Spleen (tissue), 7 donors: ENCODE data around the gene ARF1.
A peak's percentile ranks its signal among the peaks of the same experiment; 100 is the strongest.

Source experiments
- POLR2A ChIP-seq, 3 donors: fragments of 450-650 bp; IDR thresholded peaks; one replicate each; pipeline ENCODE4 v1.5.1; 2017; ENCODE audit warnings: antibody characterized with exemption in 3 of 3, mild to moderate bottlenecking in 1 of 3
- POLR2AphosphoS5 ChIP-seq, 3 donors: sonication (generic); formaldehyde crosslinking; IDR thresholded peaks; one replicate each; pipeline ENCODE4 v1.5.1; 2017; ENCODE audit warnings: antibody characterized with exemption in 3 of 3
- TF ChIP-seq, protein P1 (sequence below), 11 experiments: fragments of 200-600 bp in 7 of 11; fragments of 450-650 bp in 4 of 11; sonication (generic) in 4 of 11; IDR thresholded peaks in 8 of 11; conservative IDR thresholded peaks in 3 of 11; 1 replicate in 7 of 11; 2 replicates in 4 of 11; pipeline versions ENCODE4 v1.4.0 to v1.8.0; 2016 to 2021; ENCODE audit warnings: antibody characterized with exemption in 11 of 11, inconsistent platforms in 4 of 11, mild to moderate bottlenecking in 1 of 11
- donor health status: DM: no; HTN: no; CAD: no; lungs with moderate emphysema.
- donor health status: DM: no; HTN: no; CAD: no.
- donor health status: DM: no; HTN: no; CAD: no.

DNA sequence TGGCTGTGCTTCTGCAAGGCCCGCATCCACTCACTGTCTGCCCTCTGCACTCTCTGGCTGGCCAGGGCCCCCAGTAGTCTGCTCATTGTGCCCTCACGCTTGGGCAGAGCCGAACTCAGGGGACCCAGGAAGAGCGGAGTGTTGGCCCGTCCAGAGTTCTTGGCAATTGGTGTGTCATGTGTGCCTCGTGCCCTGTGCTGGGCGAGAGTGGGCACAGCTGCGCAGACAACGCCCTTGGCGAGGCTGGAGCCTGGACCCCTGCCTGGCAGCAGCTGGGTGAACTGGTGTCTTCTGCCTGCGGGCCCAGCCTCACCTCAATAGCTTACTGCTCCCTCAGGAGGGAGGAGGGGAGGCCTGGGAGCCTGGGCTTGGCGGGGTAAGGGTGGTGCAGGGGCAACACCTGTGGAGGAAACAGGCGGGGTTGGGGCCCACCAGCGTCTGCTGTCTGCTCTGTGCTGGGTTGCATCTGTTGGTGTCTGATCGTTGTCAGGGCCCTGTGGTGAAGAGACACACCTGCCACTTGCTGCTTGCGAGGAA is 59.7 kb downstream of the ARF1 start:
- TF ChIP-seq, protein P1, sequence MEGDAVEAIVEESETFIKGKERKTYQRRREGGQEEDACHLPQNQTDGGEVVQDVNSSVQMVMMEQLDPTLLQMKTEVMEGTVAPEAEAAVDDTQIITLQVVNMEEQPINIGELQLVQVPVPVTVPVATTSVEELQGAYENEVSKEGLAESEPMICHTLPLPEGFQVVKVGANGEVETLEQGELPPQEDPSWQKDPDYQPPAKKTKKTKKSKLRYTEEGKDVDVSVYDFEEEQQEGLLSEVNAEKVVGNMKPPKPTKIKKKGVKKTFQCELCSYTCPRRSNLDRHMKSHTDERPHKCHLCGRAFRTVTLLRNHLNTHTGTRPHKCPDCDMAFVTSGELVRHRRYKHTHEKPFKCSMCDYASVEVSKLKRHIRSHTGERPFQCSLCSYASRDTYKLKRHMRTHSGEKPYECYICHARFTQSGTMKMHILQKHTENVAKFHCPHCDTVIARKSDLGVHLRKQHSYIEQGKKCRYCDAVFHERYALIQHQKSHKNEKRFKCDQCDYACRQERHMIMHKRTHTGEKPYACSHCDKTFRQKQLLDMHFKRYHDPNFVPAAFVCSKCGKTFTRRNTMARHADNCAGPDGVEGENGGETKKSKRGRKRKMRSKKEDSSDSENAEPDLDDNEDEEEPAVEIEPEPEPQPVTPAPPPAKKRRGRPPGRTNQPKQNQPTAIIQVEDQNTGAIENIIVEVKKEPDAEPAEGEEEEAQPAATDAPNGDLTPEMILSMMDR (IDR thresholded peaks at IDR 0.05 in 8 of 11, conservative IDR thresholded peaks at IDR 0.05 in 3 of 11), result no peak
- no peak for TF ChIP-seq POLR2A (IDR thresholded peaks at IDR 0.05)
- peak in 1 of 3 donors; percentile 32 for TF ChIP-seq POLR2AphosphoS5 (IDR thresholded peaks at IDR 0.05)
